Ovary (tissue), 3 donors: Measurements from ENCODE around the gene ANKS1B.

Source experiments
- CTCF ChIP-seq, 3 donors: fragments of 450-650 bp in 2 of 3; fragments of 200-600 bp in 1 of 3; IDR thresholded peaks; one replicate each; pipeline versions ENCODE4 v1.5.1 to v1.8.0; 2016 to 2022; ENCODE audit warnings: antibody characterized with exemption in 3 of 3, mild to moderate bottlenecking in 1 of 3
- EP300 ChIP-seq: sonication (generic); formaldehyde crosslinking; IDR thresholded peaks from one replicate; pipeline ENCODE4 v1.6.1; 2017; ENCODE audit warnings: antibody characterized with exemption
- POLR2A ChIP-seq: fragments of 450-650 bp; IDR thresholded peaks from one replicate; pipeline ENCODE4 v1.6.1; 2017; ENCODE audit warnings: antibody characterized with exemption, mild to moderate bottlenecking, moderate library complexity
- donor health status: DM: no; HTN: no; CAD: no.

GRCh38 chr12:99549196-99549595 is 435.5 kb downstream of the ANKS1B start:
- no peak for TF ChIP-seq POLR2A
- TF ChIP-seq CTCF (IDR thresholded peaks at IDR 0.05), result no peak
- no peak for TF ChIP-seq EP300
